HEK293 (cell line): ENCODE results near the gene STXBP3.

ENCODE experiments used
- CTCF ChIA-PET: fragments of 350-600 bp; formaldehyde crosslinking; extraction: SDS; loops from one replicate; lab custom pipeline; 2021; ENCODE audit warnings: antibody characterized with exemption; lab: Yijun Ruan, JAX
- POLR2A ChIA-PET: fragments of 300-600 bp; formaldehyde crosslinking; extraction: SDS; loops from one replicate; lab custom pipeline; 2020; ENCODE audit warnings: antibody characterized with exemption, inconsistent platforms; lab: Yijun Ruan, JAX
- H3K27ac ChIP-seq: fragments of 200-500 bp; sonication (Bioruptor generic); 2 replicates; pipeline ENCODE4 v1.5.1; 2014; ENCODE audit warnings: low read depth, low read length, control low read depth, inconsistent platforms; ENCODE audit errors: extremely low read depth
- H3K36me3 ChIP-seq, 2 experiments: fragments of 200-500 bp in 1 of 2; sonication (Bioruptor generic) in 1 of 2; 1 replicate in 1 of 2; 2 replicates in 1 of 2; pipeline ENCODE4 v1.5.1; 2014 to 2017; ENCODE audit warnings: inconsistent platforms in 2 of 2, low read length in 2 of 2; ENCODE audit not compliant: control insufficient read depth in 2 of 2, insufficient read depth in 1 of 2
- H3K4me1 ChIP-seq: fragments of 200-500 bp; sonication (Bioruptor generic); 2 replicates; pipeline ENCODE4 v1.5.1; 2014; ENCODE audit warnings: mild to moderate bottlenecking, low read length, inconsistent platforms; ENCODE audit not compliant: control insufficient read depth, insufficient read depth
- H3K4me3 ChIP-seq: 2 replicates; pipeline ENCODE4 v1.5.1; 2011; ENCODE audit warnings: low read depth, mild to moderate bottlenecking, control low read depth, low read length, moderate library complexity
- H3K9me3 ChIP-seq: fragments of 200-500 bp; sonication (Bioruptor generic); 2 replicates; pipeline ENCODE4 v1.5.1; 2014; ENCODE audit warnings: low read depth, low read length, inconsistent platforms; ENCODE audit not compliant: control insufficient read depth, insufficient read depth
- GLI4 ChIP-seq: fragments of 450-650 bp; formaldehyde crosslinking; IDR thresholded peaks from 2 replicates; pipeline ENCODE4 v1.5.1; 2016; ENCODE audit warnings: missing biosample characterization, missing genetic modification characterization
- GLIS1 ChIP-seq: fragments of 450-650 bp; formaldehyde crosslinking; IDR thresholded peaks from 2 replicates; pipeline ENCODE4 v1.5.1; 2016; ENCODE audit warnings: missing biosample characterization, missing genetic modification characterization
- KLF16 ChIP-seq: fragments of 450-650 bp; formaldehyde crosslinking; IDR thresholded peaks from 2 replicates; pipeline ENCODE4 v1.5.1; 2017; ENCODE audit warnings: missing biosample characterization, missing genetic modification characterization
- MEIS1 ChIP-seq: sonication (generic); formaldehyde crosslinking; IDR thresholded peaks from 2 replicates; pipeline ENCODE4 v1.8.1; 2022; ENCODE audit warnings: missing genetic modification reagents, mild to moderate bottlenecking, borderline replicate concordance
- SALL2 ChIP-seq: fragments of 450-650 bp; formaldehyde crosslinking; IDR thresholded peaks from 2 replicates; pipeline ENCODE4 v1.5.0; 2017; ENCODE audit warnings: missing biosample characterization, mild to moderate bottlenecking, missing genetic modification characterization, borderline replicate concordance
- SETDB1 ChIP-seq: IDR thresholded peaks from one replicate; pipeline ENCODE4 v1.6.1; 2017; ENCODE audit warnings: mild to moderate bottlenecking, low read length, moderate library complexity, mixed read lengths; ENCODE audit not compliant: insufficient read length
- YY2 ChIP-seq: fragments of 450-650 bp; formaldehyde crosslinking; IDR thresholded peaks from 2 replicates; pipeline ENCODE4 v1.5.1; 2016; ENCODE audit warnings: missing biosample characterization, missing genetic modification characterization
- ZFP3 ChIP-seq: fragments of 450-650 bp; formaldehyde crosslinking; IDR thresholded peaks from 2 replicates; pipeline ENCODE4 v1.5.1; 2016; ENCODE audit warnings: low read depth, missing biosample characterization, missing genetic modification characterization
- ZNF10 ChIP-seq: fragments of 450-650 bp; formaldehyde crosslinking; IDR thresholded peaks from 2 replicates; pipeline ENCODE4 v1.5.1; 2017; ENCODE audit warnings: missing biosample characterization, missing genetic modification characterization
- ZNF114 ChIP-seq: fragments of 450-650 bp; formaldehyde crosslinking; IDR thresholded peaks from 2 replicates; pipeline ENCODE4 v1.5.0; 2017; ENCODE audit warnings: missing biosample characterization, missing genetic modification characterization
- ZNF121 ChIP-seq: fragments of 450-650 bp; formaldehyde crosslinking; IDR thresholded peaks from 2 replicates; pipeline ENCODE4 v1.5.1; 2016; ENCODE audit warnings: missing biosample characterization, missing genetic modification characterization
- ZNF140 ChIP-seq: fragments of 450-650 bp; formaldehyde crosslinking; IDR thresholded peaks from 2 replicates; pipeline ENCODE4 v1.5.1; 2016; ENCODE audit warnings: missing biosample characterization, missing genetic modification characterization
- ZNF174 ChIP-seq: fragments of 450-650 bp; formaldehyde crosslinking; IDR thresholded peaks from 2 replicates; pipeline ENCODE4 v1.5.0; 2017; ENCODE audit warnings: missing biosample characterization, mild to moderate bottlenecking, missing genetic modification characterization
- ZNF184 ChIP-seq: fragments of 450-650 bp; IDR thresholded peaks from 2 replicates; pipeline ENCODE4 v1.5.1; 2018; ENCODE audit warnings: missing biosample characterization, mild to moderate bottlenecking, missing genetic modification characterization
- ZNF24 ChIP-seq: fragments of 450-650 bp; formaldehyde crosslinking; IDR thresholded peaks from 2 replicates; pipeline ENCODE4 v1.5.1; 2016; ENCODE audit warnings: missing biosample characterization, missing genetic modification characterization
- ZNF48 ChIP-seq: fragments of 450-650 bp; formaldehyde crosslinking; IDR thresholded peaks from 2 replicates; pipeline ENCODE4 v1.5.1; 2016; ENCODE audit warnings: missing biosample characterization, missing genetic modification characterization
- ZNF560 ChIP-seq: fragments of 450-650 bp; formaldehyde crosslinking; IDR thresholded peaks from 2 replicates; pipeline ENCODE4 v1.5.1; 2017; ENCODE audit warnings: missing biosample characterization, missing genetic modification characterization, borderline replicate concordance
- ZNF585B ChIP-seq: fragments of 450-650 bp; formaldehyde crosslinking; IDR thresholded peaks from 2 replicates; pipeline ENCODE4 v1.5.1; 2016; ENCODE audit warnings: missing biosample characterization, missing genetic modification characterization
- ZNF626 ChIP-seq: fragments of 450-650 bp; sonication (Bioruptor Pico); formaldehyde crosslinking; IDR thresholded peaks from 2 replicates; pipeline ENCODE4 v1.5.1; 2018; ENCODE audit warnings: missing biosample characterization, missing genetic modification characterization, inconsistent platforms
- ZNF768 ChIP-seq: fragments of 450-650 bp; formaldehyde crosslinking; IDR thresholded peaks from 2 replicates; pipeline ENCODE4 v1.5.1; 2018; ENCODE audit warnings: missing biosample characterization, mild to moderate bottlenecking, missing genetic modification characterization
- ZNF785 ChIP-seq: fragments of 450-650 bp; formaldehyde crosslinking; IDR thresholded peaks from 2 replicates; pipeline ENCODE4 v1.5.1; 2016; ENCODE audit warnings: missing biosample characterization, missing genetic modification characterization
- TF ChIP-seq, protein P1 (sequence below): fragments of 450-650 bp; formaldehyde crosslinking; IDR thresholded peaks from 2 replicates; pipeline ENCODE4 v1.5.1; 2016; ENCODE audit warnings: missing biosample characterization, missing genetic modification characterization
- TF ChIP-seq, protein P2 (sequence below): fragments of 450-650 bp; formaldehyde crosslinking; IDR thresholded peaks from 2 replicates; pipeline ENCODE4 v1.5.1; 2016; ENCODE audit warnings: missing biosample characterization, missing genetic modification characterization
- TF ChIP-seq, protein P3 (sequence below): fragments of 450-650 bp; formaldehyde crosslinking; IDR thresholded peaks from 2 replicates; pipeline ENCODE4 v1.5.1; 2016; ENCODE audit warnings: missing biosample characterization, missing genetic modification characterization
- TF ChIP-seq, protein P4 (sequence below): fragments of 450-650 bp; formaldehyde crosslinking; IDR thresholded peaks from 2 replicates; pipeline ENCODE4 v1.5.1; 2016; ENCODE audit warnings: missing biosample characterization, missing genetic modification characterization
- TF ChIP-seq, protein P5 (sequence below): fragments of 450-650 bp; formaldehyde crosslinking; IDR thresholded peaks from 2 replicates; pipeline ENCODE4 v1.5.1; 2016; ENCODE audit warnings: missing biosample characterization, missing genetic modification characterization, low read depth
- TF ChIP-seq, protein P6 (sequence below): sonication (generic); formaldehyde crosslinking; IDR thresholded peaks from 2 replicates; pipeline ENCODE4 v1.8.1; 2022; ENCODE audit warnings: mild to moderate bottlenecking, moderate library complexity, missing genetic modification reagents
- TF ChIP-seq, protein P7 (sequence below): fragments of 450-650 bp; formaldehyde crosslinking; IDR thresholded peaks from 2 replicates; pipeline ENCODE4 v1.5.1; 2017; ENCODE audit warnings: missing biosample characterization, missing genetic modification characterization

STXBP3 gene

DNA sequence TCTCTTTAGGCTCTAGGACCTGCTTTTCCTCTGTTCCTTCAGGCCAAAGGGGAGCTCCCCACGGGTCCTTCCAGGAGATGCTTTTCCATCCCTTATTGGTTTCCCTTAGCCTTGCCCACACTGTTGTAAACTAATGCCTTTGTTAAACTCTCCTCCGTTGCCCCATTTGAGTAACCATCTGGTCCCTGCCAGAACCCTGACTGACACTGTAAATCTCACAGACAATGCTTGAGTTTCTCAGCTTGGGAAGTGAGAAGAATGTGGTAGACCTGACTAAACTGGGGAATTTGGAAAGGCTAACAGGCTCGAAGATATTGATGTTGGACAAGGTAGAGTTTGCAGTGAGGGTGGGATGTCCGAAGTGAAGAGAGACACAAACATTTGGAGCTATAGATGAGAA is 99.0 kb downstream of the STXBP3 start:
- Histone ChIP-seq H3K4me1 (no peaks in the 10 kb centered on the region), H3K27ac (no peak overlapping the region), H3K36me3 (no peaks in the 10 kb centered on the region), H3K9me3 (no peaks in the 10 kb centered on the region)
- CTCF ChIA-PET, result interaction anchor here (4.6 kb wide), 1 partner anchor 17 kb away, joined by 30 read pairs; no protein-coding TSS in a partner anchor
- POLR2A ChIA-PET, result no interaction called here
- no peak for TF ChIP-seq SETDB1
- TF ChIP-seq, protein P1, sequence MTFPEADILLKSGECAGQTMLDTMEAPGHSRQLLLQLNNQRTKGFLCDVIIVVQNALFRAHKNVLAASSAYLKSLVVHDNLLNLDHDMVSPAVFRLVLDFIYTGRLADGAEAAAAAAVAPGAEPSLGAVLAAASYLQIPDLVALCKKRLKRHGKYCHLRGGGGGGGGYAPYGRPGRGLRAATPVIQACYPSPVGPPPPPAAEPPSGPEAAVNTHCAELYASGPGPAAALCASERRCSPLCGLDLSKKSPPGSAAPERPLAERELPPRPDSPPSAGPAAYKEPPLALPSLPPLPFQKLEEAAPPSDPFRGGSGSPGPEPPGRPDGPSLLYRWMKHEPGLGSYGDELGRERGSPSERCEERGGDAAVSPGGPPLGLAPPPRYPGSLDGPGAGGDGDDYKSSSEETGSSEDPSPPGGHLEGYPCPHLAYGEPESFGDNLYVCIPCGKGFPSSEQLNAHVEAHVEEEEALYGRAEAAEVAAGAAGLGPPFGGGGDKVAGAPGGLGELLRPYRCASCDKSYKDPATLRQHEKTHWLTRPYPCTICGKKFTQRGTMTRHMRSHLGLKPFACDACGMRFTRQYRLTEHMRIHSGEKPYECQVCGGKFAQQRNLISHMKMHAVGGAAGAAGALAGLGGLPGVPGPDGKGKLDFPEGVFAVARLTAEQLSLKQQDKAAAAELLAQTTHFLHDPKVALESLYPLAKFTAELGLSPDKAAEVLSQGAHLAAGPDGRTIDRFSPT, result no peak
- TF ChIP-seq GLIS1, result no peak
- no peak for TF ChIP-seq ZFP3 (tag by site-specific recombination)
- TF ChIP-seq YY2 (tag by site-specific recombination), result no peak
- no peak for TF ChIP-seq ZNF768 (tag by site-specific recombination)
- TF ChIP-seq, protein P2, sequence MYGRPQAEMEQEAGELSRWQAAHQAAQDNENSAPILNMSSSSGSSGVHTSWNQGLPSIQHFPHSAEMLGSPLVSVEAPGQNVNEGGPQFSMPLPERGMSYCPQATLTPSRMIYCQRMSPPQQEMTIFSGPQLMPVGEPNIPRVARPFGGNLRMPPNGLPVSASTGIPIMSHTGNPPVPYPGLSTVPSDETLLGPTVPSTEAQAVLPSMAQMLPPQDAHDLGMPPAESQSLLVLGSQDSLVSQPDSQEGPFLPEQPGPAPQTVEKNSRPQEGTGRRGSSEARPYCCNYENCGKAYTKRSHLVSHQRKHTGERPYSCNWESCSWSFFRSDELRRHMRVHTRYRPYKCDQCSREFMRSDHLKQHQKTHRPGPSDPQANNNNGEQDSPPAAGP (tag by site-specific recombination), result no peak
- TF ChIP-seq ZNF174, result no peak
- TF ChIP-seq ZNF626 (tag by site-specific recombination), result no peak
- no peak for TF ChIP-seq ZNF121 (tag by site-specific recombination)
- no peak for TF ChIP-seq ZNF140 (tag by site-specific recombination)
- TF ChIP-seq ZNF24 (tag by site-specific recombination), result no peak
- TF ChIP-seq, all 188 proteins: peak for 0
- H3K4me3 ChIP-seq, result no peak overlapping the region

DNA sequence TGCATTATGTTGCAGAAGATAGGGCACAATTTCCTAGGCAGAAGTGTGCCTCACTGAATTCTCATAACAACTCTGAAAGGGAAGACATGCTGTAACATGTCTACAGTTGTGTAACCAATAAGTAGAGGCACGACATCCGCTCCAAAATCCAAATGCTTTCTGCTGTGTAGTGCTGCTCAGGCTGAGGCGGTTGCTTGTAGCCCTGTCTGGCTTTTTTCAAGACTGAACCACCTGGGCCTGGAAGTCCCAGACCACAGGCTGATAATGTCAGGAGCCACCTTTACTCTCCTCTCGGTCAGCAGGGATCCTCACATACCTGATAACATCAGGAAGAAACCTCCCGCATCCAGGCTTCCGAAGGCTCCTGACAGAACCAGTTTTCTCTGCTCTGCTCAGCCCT is 99.5 kb downstream of the STXBP3 start:
- Histone ChIP-seq H3K4me1 (no peaks in the 10 kb centered on the region), H3K9me3 (no peaks in the 10 kb centered on the region), H3K4me3 (no peak overlapping the region), H3K36me3 (no peaks in the 10 kb centered on the region), H3K27ac (no peak overlapping the region)
- CTCF ChIA-PET, result interaction anchor here (4.6 kb wide), 1 partner anchor 18 kb away, joined by 30 read pairs; no protein-coding TSS in a partner anchor
- TF ChIP-seq, protein P3, sequence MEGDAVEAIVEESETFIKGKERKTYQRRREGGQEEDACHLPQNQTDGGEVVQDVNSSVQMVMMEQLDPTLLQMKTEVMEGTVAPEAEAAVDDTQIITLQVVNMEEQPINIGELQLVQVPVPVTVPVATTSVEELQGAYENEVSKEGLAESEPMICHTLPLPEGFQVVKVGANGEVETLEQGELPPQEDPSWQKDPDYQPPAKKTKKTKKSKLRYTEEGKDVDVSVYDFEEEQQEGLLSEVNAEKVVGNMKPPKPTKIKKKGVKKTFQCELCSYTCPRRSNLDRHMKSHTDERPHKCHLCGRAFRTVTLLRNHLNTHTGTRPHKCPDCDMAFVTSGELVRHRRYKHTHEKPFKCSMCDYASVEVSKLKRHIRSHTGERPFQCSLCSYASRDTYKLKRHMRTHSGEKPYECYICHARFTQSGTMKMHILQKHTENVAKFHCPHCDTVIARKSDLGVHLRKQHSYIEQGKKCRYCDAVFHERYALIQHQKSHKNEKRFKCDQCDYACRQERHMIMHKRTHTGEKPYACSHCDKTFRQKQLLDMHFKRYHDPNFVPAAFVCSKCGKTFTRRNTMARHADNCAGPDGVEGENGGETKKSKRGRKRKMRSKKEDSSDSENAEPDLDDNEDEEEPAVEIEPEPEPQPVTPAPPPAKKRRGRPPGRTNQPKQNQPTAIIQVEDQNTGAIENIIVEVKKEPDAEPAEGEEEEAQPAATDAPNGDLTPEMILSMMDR (tag by site-specific recombination), result no peak
- no peak for TF ChIP-seq ZNF114 (tag by site-specific recombination)
- no peak for TF ChIP-seq ZNF48
- no peak for TF ChIP-seq SALL2
- TF ChIP-seq ZNF785 (tag by site-specific recombination), result no peak
- no peak for TF ChIP-seq GLI4 (tag by site-specific recombination)
- TF ChIP-seq, protein P4, sequence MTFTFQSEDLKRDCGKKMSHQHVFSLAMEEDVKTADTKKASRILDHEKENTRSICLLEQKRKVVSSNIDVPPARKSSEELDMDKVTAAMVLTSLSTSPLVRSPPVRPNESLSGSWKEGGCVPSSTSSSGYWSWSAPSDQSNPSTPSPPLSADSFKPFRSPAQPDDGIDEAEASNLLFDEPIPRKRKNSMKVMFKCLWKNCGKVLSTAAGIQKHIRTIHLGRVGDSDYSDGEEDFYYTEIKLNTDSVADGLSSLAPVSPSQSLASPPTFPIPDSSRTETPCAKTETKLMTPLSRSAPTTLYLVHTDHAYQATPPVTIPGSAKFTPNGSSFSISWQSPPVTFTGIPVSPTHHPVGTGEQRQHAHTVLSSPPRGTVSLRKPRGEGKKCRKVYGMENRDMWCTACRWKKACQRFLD, result no peak
- TF ChIP-seq, protein P5, sequence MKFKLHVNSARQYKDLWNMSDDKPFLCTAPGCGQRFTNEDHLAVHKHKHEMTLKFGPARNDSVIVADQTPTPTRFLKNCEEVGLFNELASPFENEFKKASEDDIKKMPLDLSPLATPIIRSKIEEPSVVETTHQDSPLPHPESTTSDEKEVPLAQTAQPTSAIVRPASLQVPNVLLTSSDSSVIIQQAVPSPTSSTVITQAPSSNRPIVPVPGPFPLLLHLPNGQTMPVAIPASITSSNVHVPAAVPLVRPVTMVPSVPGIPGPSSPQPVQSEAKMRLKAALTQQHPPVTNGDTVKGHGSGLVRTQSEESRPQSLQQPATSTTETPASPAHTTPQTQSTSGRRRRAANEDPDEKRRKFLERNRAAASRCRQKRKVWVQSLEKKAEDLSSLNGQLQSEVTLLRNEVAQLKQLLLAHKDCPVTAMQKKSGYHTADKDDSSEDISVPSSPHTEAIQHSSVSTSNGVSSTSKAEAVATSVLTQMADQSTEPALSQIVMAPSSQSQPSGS (tag by site-specific recombination), result no peak
- TF ChIP-seq ZNF560 (tag by site-specific recombination), result no peak
- TF ChIP-seq ZNF585B (tag by site-specific recombination), result no peak
- TF ChIP-seq, protein P6, sequence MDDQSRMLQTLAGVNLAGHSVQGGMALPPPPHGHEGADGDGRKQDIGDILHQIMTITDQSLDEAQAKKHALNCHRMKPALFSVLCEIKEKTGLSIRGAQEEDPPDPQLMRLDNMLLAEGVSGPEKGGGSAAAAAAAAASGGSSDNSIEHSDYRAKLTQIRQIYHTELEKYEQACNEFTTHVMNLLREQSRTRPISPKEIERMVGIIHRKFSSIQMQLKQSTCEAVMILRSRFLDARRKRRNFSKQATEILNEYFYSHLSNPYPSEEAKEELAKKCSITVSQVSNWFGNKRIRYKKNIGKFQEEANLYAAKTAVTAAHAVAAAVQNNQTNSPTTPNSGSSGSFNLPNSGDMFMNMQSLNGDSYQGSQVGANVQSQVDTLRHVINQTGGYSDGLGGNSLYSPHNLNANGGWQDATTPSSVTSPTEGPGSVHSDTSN, result no peak
- TF ChIP-seq ZNF10 (tag by site-specific recombination), result no peak
- TF ChIP-seq KLF16 (tag by site-specific recombination), result no peak
- TF ChIP-seq, protein P7, sequence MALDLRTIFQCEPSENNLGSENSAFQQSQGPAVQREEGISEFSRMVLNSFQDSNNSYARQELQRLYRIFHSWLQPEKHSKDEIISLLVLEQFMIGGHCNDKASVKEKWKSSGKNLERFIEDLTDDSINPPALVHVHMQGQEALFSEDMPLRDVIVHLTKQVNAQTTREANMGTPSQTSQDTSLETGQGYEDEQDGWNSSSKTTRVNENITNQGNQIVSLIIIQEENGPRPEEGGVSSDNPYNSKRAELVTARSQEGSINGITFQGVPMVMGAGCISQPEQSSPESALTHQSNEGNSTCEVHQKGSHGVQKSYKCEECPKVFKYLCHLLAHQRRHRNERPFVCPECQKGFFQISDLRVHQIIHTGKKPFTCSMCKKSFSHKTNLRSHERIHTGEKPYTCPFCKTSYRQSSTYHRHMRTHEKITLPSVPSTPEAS (tag by site-specific recombination), result no peak
- TF ChIP-seq ZNF184, result no peak
- TF ChIP-seq MEIS1 (CRISPR knock-in tag), result no peak
- POLR2A ChIA-PET, result no interaction called here
